HepG2 (cell line): ENCODE results near the gene MPHOSPH8. TPM values are rescaled to one million over a fixed set of nuclear protein-coding genes. Genes with fewer than 3 reads are reported as not detected.
"Not testable (repeated sequence)": the region's sequence is repeated elsewhere in the genome, so short reads cannot be mapped to it uniquely, and the experiment has no call there.

Source experiments
- ATAC-seq: fragments of 200-7000 bp; cut with Tn5 transposase; 3 replicates; pipeline ENCODE4 v1.9.1; 2020; ENCODE audit warnings: mild to moderate bottlenecking, moderate library complexity
- BruUV-seq: library from RNA; stranded (reverse); fragments of 400-500 nt; replicated peaks from 2 replicates; lab custom pipeline; 2021; lab: Mats Ljungman, UMichigan
- CTCF ChIA-PET: fragments of 300-600 bp; formaldehyde crosslinking; extraction: SDS; loops from one replicate; lab custom pipeline; 2021; ENCODE audit warnings: low total read pairs, inconsistent platforms, low intra/inter-chr PET ratio; lab: Yijun Ruan, JAX
- POLR2A ChIA-PET: fragments of 350-600 bp; sonication (Branson Sonifier 250); formaldehyde crosslinking; loops from one replicate; lab custom pipeline; 2020; ENCODE audit warnings: antibody characterized with exemption, inconsistent platforms; lab: Yijun Ruan, JAX
- DNase-seq: peaks from one replicate; pipeline ENCODE4 v3.0.0-alpha.2; 2015; ENCODE audit warnings: low spot score
- FAIRE-seq: peaks from 3 replicates; lab custom pipeline; 2011; peaks lifted over from hg19 to GRCh38; lab: Jason Lieb, UNC
- H2AFZ ChIP-seq: one replicate; pipeline ENCODE4 v1.6.1; 2011; ENCODE audit warnings: low read length, inconsistent platforms
- H3K27ac ChIP-seq: fragments of 300-600 bp; 3 replicates; pipeline ENCODE4 v1.8.0; 2011; ENCODE audit warnings: mixed run types, mild to moderate bottlenecking, mixed read lengths, low read length, inconsistent platforms; ENCODE audit not compliant: insufficient read depth; ENCODE audit errors: extremely low read length
- H3K27me3 ChIP-seq, 2 experiments: fragments of 200-600 bp in 1 of 2; 2 replicates in 1 of 2; 3 replicates in 1 of 2; pipeline versions ENCODE4 v1.6.0 to v1.8.0; 2011; ENCODE audit warnings: low read length in 2 of 2, mild to moderate bottlenecking in 2 of 2, moderate library complexity in 2 of 2, inconsistent platforms in 1 of 2; ENCODE audit not compliant: insufficient read depth in 2 of 2, control insufficient read depth in 1 of 2
- H3K36me3 ChIP-seq, 2 experiments: fragments of 200-600 bp in 1 of 2; replicated peaks in 1 of 2; 2 replicates in 1 of 2; 3 replicates in 1 of 2; pipeline versions ENCODE4 v1.5.1 to v1.8.0; 2011; ENCODE audit warnings: low read length in 2 of 2, inconsistent platforms in 1 of 2; ENCODE audit not compliant: insufficient read depth in 2 of 2, control insufficient read depth in 1 of 2
- H3K4me1 ChIP-seq: 2 replicates; pipeline ENCODE4 v1.5.1; 2012; ENCODE audit warnings: low read length, inconsistent platforms; ENCODE audit not compliant: insufficient read depth
- H3K4me2 ChIP-seq: 2 replicates; pipeline ENCODE4 v1.6.0; 2011; ENCODE audit warnings: low read depth, low read length, inconsistent platforms
- H3K4me3 ChIP-seq, 3 experiments: fragments of 200-600 bp in 1 of 3; sonication (generic), shearing (Covaris generic) in 1 of 3; replicated peaks in 1 of 3; 2 replicates each; pipeline ENCODE4 v1.5.1; 2011 to 2016; ENCODE audit warnings: low read length in 3 of 3, inconsistent platforms in 2 of 3, low read depth in 2 of 3, mild to moderate bottlenecking in 2 of 3, control low read depth in 1 of 3, mixed read lengths in 1 of 3; ENCODE audit not compliant: insufficient read depth in 1 of 3
- H3K79me2 ChIP-seq: one replicate; pipeline ENCODE4 v1.6.1; 2011; ENCODE audit warnings: low read length, inconsistent platforms; ENCODE audit not compliant: insufficient read depth
- H3K9ac ChIP-seq: 2 replicates; pipeline ENCODE4 v1.6.0; 2011; ENCODE audit warnings: mild to moderate bottlenecking, low read depth, low read length, inconsistent platforms; ENCODE audit not compliant: insufficient read depth
- H3K9me3 ChIP-seq: 2 replicates; pipeline ENCODE4 v1.5.1; 2012; ENCODE audit warnings: mild to moderate bottlenecking, low read length
- H4K20me1 ChIP-seq: 2 replicates; pipeline ENCODE4 v1.6.0; 2011; ENCODE audit warnings: inconsistent platforms, mild to moderate bottlenecking, low read length, moderate library complexity; ENCODE audit not compliant: insufficient read depth
- ASH2L ChIP-seq: fragments of 300-600, 200-600 bp; sonication (generic); IDR thresholded peaks from 2 replicates; pipeline ENCODE4 v1.7.0; 2017; ENCODE audit warnings: low read depth, mild to moderate bottlenecking, moderate library complexity, mixed read lengths, low read length; ENCODE audit not compliant: insufficient read length
- ZNF7 ChIP-seq: IDR thresholded peaks from 2 replicates; pipeline ENCODE4 v1.6.1; 2016; ENCODE audit warnings: missing biosample characterization, missing genetic modification reagents
- ZNF766 ChIP-seq: sonication (generic); formaldehyde crosslinking; IDR thresholded peaks from 2 replicates; pipeline ENCODE4 v1.5.0; 2020; ENCODE audit warnings: missing genetic modification reagents, borderline replicate concordance
- WGBS: methylation state at CpG from one replicate; pipeline ENCODE4 v1.1.6; 2017; ENCODE audit warnings: low lambda C conversion rate; 5-methylcytosine and 5-hydroxymethylcytosine counted together
- in situ Hi-C: cut with HindIII; loops from 2 replicates; pipeline ENCODE4 v1.10.0; 2017; ENCODE audit warnings: low pct_unique_long_range_greater_than_20kb; ENCODE audit not compliant: extremely low pct_ligation_motif_present
- intact Hi-C: fragments of 100-400 bp; cut with micrococcal nuclease; formaldehyde crosslinking; loops from one replicate; pipeline ENCODE4 v1.10.0; 2022; ENCODE audit not compliant: unreplicated experiment
- polyA plus RNA-seq, 8 experiments: library from polyadenylated mRNA; depleted of rRNA in 3 of 8; stranded (reverse) in 7 of 8; unstranded in 1 of 8; fragments of >200 nt; fragmentation: Illumina TruSeq in 4 of 8; extraction: Trizol in 4 of 8; gene quantifications; 2 replicates each; pipeline versions ENCODE4 v1.2.1 to v1.2.3, GENCODE V29; 2011 to 2016; ENCODE audit warnings: low read depth in 4 of 8, missing spikeins in 1 of 8, mixed read lengths in 1 of 8; ENCODE audit not compliant: insufficient read depth in 1 of 8
- total RNA-seq, 5 experiments: library from RNA; depleted of rRNA; stranded (reverse); fragments of >200 nt; fragmentation: Illumina TruSeq; extraction: Trizol; gene quantifications; 2 replicates each; pipeline ENCODE4 v1.2.3, GENCODE V29; 2016; ENCODE audit warnings: low read depth in 1 of 5

The MPHOSPH8 gene
- total and polyA plus RNA-seq, 2 of the 13 experiments (the other 11 are each of a cell fraction or from before 2014, with no cell fraction given) = 17.3 to 20.9 TPM

- in situ Hi-C loops (no loop called here), intact Hi-C loops (loop anchor here (5.0 kb wide), 1 partner anchor 47 kb away; no protein-coding TSS in a partner anchor)
- Histone ChIP-seq H3K9ac (peak overlapping the region; percentile 82), H3K4me1 (peaks cover 36% of the 10 kb centered on the region), H4K20me1 (peaks cover 3% of the 10 kb centered on the region; the same call in 1 of the 2 replicates), H3K27me3 (peaks cover 0 to 4% of the 10 kb centered on the region in 2 experiments; a peak in 1 of 5 replicates), H3K9me3 (no peaks in the 10 kb centered on the region), H2AFZ (no peak overlapping the region), H3K27ac (peak overlapping the region; percentile 77), H3K79me2 (peaks cover 44% of the 10 kb centered on the region), H3K4me2 (peak overlapping the region; percentile 89), H3K4me3 (peak overlapping the region; percentile 88 to 92 (median 88)), H3K36me3 (peaks cover 2 to 16% of the 10 kb centered on the region in 2 experiments; a peak in 2 of 5 replicates)
- FAIRE-seq = no peak
- ATAC-seq = peak; percentile 68
- TF ChIP-seq ZNF766 (CRISPR knock-in tag) (no peak), ASH2L (peak; percentile 2)
- ChIA-PET CTCF (no interaction called here), POLR2A (interaction anchor here (0.5 to 2.3 kb wide), 7 partner anchors 11 to 924 kb away, joined by 3 to 14 read pairs (median 5); no protein-coding TSS in a partner anchor)
- WGBS = 0% methylated on average over 12 of the region's 12 CpGs
- peak; percentile 18 for DNase-seq
- BruUV-seq = no TSS peak
These were observed 839 bp downstream of the MPHOSPH8 start for GRCh38 chr13:19634256-19634740.

DNA sequence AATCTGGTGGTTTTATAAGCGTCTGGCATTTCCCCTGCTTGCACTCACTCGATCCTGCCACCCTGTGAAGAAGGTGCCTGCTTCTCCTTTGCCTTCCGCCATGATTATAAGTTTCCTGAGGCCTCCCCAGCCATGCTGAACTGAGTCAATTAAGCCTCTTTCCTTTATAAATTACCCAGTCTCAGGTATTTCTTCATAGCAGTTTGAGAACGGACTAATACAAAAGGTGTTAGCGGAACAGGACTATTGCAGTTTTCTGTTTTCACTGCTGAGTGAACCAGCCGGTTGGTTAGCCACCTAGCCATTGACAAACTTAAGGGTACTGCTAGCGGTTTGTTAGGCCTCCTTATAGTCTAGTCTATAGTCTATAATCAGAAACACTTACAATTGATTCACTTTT is 2.5 kb downstream of the MPHOSPH8 start:
- CTCF ChIA-PET, H3K9me3 ChIP-seq, H3K27ac ChIP-seq, ATAC-seq, H2AFZ ChIP-seq, intact Hi-C loops, in situ Hi-C loops, H3K9ac ChIP-seq, H3K27me3 ChIP-seq, FAIRE-seq, H4K20me1 ChIP-seq, DNase-seq, POLR2A ChIA-PET, H3K4me3 ChIP-seq, BruUV-seq: not testable (repeated sequence)
- 99% methylated on average over 7 of the region's 7 CpGs for WGBS
- peaks cover 37% of the 10 kb centered on the region for H3K4me1 ChIP-seq
- peaks cover 52% of the 10 kb centered on the region for H3K79me2 ChIP-seq
- peak; percentile 57; the same call in 1 of the 2 replicates for TF ChIP-seq ZNF7 (CRISPR knock-in tag)
- H3K36me3 ChIP-seq = peaks cover 2 to 10% of the 10 kb centered on the region in 2 experiments; a peak in 1 of 5 replicates
- peak overlapping the region; percentile 89; the same call in 1 of the 2 replicates for H3K4me2 ChIP-seq
